HG03064 (cell line): ENCODE measurements around the gene SLC24A3.

Experiments used
- ATAC-seq: cut with Tn5 transposase; IDR thresholded peaks from one replicate; pipeline ENCODE4 v1.9.1; 2021; ENCODE audit warnings: low read depth; ENCODE audit not compliant: unreplicated experiment

The SLC24A3 gene

DNA sequence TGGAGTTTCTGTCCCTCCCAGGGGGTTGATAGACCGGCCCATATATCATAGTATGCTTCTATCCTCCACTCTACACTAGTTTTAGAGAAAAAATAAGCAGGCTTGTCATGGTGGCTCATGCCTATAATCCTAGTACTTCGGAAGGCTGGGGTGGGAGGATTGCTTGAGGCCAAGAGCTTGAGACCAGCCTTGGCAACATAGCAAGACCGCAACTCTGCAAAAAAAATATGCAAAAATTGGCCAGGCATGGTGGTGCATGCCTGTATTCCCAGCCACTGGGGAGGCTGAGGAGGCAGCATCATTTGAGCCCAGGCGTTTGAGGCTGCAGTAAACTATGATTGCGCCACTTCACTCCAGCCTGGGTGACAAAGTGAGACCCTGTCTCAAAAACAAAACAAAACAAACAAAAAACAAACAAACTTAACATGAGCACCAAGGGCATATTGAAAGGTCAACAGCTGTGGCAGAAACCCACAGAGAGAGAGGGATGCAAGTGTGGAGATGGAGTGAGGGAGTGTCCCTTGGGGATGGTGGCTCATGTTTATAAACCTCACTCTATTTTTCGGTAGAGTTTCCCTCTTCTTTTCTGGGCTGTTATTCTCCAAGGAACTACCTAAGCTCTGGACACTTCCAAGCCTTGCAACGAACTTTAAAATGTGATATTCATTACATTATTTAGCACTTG is 24.1 kb downstream of the SLC24A3 start:
- ATAC-seq: no peak

DNA sequence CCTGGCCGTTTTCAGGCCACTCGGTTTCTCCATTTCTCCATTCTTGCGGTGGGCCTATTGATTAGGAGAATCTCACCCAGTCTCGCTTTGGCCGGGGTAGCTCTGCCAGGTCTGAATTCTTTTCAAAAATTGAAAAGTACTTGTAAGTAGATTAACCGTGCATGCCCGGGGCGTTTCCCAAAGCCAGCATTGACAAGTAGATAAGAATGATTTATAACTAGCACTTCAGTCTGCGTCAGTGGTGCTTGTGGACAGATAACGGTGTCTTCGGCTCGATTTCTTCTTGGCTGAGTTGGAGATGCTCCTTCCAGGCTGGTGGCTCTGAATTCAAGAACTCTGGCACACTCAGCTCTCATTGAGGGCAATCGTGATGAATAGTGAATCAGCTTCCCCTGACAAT is 29.0 kb downstream of the SLC24A3 start:
- no peak for ATAC-seq

DNA sequence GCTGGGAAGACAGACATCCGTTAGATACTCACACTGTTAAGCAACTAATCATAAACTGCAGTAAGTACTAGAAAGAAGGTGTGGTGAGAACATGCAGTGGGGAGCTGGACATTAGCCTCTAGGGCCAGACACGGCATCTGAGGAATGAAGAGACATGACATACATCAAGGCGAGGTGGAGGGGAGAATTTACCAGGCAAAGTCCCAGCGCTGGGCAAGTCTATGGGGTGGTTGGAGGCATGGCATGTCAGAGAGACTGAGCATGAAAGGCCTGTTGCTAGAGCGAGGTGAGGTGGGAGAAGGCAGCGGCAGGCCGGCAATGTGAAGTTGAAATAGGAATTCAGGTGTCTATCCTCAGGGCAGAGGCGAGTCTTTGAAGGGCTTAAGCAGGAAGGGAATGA is 31.8 kb downstream of the SLC24A3 start:
- no peak for ATAC-seq

DNA sequence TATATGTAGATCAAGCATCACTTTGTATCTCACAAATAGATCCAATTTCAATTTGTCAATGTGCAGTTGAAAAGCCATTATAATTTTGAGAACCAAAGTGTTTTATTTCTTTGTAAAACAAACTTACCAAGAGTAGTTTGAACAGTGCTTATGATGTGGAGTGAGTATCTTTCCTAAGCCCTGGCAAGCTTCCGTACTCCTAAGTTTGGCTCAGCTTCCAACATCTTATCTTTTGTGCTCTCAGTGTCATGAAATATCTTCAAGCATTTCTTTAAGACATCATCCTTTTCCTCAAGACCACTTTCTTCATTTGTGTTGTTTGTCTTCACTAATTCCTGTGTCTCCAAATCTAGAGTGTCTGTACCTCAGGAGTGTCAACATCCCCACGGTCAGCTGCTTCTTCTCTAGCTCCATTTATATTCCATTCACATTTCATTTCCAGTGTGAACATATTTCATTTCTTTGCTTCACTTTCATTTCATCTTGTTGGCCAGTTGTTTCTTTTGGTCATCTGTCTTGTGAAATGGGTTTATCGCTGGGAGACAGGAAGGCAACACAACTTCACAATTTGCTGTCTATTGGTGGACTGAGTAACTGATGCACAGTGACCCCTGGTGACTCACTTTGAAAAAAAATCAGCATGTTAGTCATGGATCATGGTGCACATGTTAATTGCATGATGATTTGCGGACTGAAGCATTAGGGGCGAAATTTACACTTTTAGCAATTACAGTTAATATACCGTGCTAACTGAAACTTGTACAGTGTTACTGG is 36.9 kb downstream of the SLC24A3 start:
- no peak for ATAC-seq

DNA sequence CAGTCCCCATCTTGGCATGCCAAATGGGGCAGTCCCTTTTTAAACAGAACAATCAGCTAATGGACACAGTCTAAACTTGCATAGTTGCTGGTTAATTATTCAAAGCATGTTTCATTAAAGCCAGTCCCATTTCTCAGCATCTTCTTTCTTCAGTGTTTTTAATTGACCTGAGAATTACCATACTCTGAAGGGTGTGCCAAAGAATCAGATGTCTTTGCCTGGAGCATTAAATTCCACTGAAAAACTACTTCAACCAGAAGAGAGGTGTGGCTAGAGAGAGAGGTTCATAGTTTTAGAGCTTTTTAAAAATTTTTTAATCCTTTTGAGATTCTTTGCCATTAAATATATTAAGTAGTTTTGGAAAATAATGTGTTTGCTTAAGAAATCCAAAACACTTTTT is 37.9 kb downstream of the SLC24A3 start:
- no peak for ATAC-seq

DNA sequence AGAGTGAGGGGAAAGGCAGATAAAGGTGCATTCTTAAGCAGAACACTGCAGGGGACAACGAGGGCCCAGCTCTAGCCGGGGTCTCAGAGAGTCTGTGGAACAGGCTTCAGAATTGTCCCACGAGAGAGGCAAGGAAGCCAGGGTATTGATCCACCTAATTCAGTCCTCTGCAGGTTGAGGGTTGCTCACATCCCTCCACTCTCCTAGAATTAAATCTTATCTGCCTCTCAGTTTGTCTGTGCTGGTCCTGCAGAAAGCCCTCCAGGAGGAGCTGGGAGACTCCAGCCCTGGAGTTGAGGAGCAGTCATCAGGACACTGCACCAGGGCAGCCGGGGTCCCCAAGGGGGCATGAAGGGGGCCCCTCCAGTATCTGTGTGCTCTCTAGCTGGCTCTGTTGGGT is 39.1 kb downstream of the SLC24A3 start:
- ATAC-seq: no peak

DNA sequence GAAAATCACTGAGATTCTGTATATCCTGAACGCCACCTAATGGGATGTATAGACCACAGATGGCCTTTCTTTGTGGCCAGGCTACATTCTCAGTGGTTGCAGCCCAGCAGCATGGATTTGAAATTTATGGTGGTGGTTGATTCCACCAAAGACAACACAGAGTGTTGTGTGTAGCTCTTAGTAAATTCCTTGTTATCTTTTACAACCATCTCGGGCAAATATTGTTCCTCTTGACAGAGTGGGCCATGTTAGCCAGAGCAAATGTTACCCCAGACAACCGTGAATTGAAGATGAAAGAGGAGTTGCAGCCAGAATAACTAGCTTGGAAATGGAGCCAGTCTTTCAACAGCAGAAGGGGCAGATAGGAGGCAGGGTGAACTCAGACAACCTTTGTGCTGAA is 39.5 kb downstream of the SLC24A3 start:
- no peak for ATAC-seq

DNA sequence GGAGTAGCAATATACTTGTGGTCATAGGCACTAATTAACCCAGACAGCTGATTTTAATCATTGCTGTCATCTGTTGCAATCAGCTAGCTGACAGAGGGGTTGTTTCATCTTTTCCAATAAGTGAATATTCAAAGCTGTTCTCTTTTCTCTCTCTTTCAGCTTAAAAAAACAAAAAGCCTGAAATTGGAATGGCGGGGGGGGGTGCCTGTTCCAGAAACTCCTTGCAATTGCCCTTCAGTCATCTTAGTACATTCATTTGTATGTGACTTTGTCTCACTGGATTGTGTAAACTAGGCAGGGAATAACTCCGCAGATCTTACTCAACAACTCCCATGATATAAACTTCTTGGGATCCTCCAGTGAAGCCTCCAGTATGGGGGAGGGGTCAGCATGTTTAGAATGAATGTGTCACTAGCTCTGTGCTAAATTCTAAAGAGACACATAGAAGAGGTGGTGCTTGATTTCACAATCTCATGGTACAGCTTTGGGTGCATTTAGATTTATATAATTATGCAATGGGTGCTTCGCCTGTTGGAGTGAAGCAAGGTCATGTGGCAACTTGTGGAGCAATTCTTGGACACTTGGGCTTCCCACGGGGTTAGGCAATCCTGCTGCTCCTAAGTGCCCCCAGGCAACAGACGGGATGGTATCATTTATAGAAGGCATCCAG is 40.1 kb downstream of the SLC24A3 start:
- no peak for ATAC-seq

DNA sequence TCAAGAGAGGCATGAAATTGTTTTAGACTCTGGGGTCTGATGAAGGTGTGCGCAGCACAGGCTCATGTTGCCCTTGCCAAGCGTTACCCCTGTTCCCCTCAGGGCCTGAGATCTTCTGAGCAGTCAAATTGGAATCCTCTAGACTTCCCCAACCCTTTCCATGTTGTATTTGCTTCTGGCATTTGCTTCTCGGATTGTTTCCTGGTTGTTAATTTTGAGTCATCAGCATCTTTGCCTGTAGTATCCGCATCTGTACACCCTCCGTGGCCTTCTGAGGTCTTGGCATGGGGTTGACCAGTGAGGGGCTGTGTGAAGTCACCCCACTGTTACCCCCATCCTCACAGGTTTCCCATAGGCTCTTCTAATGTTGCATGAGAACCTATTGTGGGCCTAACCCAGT is 40.9 kb downstream of the SLC24A3 start:
- no peak for ATAC-seq

DNA sequence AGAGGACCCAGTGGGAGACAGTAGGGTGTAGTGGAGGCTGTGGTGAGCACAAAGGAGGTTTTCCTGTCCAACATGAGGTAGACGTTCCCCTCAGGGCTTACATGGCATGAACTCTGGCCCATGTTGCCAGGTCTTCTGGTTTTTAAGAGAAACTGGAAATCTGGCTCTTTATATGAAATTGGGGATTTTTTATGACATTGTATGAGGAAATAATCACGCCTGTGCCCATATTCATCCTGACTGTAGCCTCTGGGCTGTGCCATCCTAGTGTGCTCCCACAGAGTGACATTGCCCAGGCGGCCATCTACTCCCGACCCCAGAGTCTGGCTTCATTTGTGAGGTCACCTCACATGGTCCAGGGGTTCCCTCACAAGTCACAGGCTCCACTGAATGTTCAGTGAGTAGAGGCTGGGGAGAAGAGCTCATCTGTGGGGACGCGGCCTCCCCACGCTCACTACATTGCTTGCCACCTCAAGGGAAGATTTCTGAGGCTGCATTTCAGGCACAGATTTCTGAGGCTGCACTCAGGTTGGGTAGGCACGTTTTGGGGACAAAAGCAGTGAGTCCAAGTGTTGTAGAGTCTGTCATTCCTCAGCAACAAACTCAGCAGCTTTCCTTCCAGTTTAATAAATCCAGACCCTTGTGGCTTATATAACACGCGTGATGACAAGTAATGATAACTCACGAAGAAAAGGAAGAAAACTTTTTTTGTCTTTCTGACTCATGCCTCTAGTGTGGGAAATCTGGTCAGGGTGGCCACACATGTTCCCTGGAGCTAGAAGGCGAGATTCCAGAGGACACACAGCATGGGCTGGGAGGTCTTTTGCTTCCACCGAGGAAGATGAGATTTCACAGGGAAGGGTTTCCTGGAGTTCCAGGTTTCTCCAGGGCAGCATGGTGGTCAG is 41.7 kb downstream of the SLC24A3 start:
- no peak for ATAC-seq

DNA sequence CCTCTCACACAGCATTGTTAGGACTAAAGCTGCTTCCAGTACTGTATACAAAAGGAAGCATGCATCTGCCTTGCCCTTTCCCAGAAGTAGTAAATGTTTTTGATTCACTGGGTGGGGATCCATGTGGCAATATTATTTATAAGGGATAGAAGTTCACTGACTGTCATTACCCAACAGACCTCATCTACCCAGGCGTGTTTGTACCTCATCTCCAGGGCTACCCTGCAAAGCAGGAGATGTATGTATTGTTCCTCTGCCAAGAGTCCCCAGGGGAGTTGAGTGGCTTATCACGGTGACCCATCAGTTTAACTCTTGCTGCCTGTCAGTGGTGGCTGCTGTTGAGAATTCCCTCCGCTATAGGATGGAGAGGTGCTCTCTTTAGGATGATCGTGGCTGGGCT is 42.5 kb downstream of the SLC24A3 start:
- no peak for ATAC-seq

DNA sequence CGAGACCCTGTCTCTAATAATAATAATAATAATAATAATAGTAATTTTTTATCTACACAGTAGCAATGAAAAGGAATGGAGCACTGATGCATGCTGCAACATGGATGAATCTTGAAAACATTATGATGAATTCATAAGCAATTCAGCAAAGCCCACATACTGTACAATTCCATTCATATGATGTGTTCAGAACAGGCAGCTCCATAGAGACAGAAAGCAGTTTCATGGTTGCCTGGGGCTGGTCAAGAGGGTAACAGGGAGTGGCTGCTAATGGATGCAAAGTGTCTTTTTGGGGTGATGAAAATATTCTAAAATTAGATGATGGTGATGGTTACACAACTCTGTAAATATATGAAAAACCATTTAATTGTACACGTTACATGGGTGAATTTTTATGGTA is 43.6 kb downstream of the SLC24A3 start:
- no peak for ATAC-seq

DNA sequence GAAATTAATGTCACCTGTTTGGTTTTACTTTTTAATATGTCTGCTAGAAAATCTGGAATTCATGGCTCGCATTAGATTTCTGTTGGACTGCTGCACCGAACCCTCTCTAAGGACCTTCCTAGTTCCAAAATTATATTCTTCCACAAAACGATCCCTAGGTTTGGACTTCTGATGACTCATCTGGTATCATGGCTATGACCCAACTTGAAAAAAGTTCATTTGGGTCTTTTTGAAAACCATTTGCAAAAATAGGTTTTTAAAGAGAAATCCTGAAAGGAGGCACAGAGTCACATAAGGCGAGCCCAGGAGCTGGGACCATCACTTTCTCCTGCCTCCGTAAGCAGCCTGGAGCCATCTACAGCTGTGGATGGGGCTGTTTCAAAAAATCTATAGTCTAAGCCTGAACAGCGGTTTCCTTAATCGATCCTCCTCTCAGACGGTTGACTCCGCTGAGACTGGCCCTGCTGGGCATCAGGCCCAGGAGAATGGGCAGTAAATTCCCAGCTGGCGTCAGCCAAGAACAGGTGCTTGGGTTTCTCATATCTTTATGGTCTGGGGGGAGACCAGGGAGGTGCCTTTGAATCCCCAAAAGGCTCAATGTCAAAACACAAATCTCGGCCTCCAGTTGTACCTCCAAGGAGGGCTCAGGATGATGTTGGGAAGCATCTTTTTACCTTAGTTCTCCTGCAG is 44.6 kb downstream of the SLC24A3 start:
- no peak for ATAC-seq

DNA sequence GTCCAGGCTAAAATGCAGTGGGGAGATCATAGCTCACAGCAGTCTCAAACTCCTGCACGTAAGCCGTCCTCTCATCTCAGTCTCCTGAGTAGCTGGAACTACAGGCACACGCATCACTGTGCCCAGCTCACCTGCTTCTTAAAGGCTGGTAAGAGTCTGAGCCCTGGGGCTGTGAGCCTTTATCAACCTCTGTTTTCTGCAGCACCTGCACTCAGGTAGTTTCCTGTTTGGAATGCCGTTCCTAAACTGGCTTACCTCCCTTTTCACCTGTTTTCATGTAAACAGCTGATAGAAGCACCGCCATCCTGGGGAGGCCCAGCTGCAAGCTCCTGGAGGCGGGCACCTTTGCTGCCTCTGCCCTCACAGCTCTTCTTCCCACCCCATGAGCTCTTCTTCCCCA is 45.4 kb downstream of the SLC24A3 start:
- ATAC-seq: no peak

DNA sequence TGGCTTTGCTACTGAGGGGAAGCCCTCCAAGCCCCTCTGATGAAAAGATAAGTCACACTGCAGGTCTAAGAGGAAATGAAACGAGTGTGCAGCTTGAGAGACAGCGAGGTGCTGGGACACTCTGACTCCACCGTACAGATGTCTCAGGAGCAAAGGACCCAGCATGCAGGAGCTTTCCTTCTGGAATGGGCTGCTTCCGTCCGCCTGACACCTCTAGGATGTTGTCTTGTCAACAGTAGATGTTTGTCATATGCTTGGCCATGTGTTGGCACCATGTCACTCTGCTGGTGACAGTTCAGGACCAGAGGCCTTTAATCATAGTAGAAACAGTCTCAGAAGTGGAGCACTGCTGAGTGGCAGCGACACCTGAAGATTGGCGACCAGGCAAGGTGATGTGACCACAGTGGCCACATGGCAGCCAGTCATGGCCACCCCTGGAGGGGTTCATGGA is 46.7 kb downstream of the SLC24A3 start:
- ATAC-seq: no peak

DNA sequence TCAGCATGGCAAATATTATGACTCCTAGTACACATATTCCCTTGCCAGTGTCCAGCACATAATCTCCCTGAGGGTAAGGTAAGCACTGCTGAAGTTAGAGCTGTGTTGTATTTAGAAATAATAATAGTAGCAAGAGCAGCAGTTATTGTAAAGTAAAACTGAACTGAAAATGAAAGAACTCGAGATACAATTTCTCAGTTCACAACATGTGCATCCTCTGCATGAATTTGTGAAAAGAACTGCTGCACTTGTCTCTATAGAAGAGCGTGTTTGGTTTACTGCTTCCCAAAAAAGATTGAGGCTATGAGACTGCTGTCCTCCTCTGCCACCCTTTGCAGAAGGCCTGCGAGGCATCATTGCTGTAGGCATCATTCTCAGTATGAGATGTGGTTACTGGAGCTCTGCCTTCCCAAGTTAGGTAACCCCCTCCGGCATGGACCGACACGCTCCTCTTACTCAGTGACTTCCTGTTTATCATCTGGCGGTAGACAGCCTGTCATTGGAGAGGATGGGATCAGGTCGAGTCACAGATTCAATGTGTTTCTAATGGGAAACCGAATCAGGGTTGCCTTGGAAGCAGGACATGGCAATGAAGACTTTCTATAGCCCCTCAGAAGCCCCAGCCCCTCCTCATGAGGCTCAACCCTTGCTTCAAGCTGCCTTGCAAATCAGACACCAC is 48.1 kb downstream of the SLC24A3 start:
- no peak for ATAC-seq

DNA sequence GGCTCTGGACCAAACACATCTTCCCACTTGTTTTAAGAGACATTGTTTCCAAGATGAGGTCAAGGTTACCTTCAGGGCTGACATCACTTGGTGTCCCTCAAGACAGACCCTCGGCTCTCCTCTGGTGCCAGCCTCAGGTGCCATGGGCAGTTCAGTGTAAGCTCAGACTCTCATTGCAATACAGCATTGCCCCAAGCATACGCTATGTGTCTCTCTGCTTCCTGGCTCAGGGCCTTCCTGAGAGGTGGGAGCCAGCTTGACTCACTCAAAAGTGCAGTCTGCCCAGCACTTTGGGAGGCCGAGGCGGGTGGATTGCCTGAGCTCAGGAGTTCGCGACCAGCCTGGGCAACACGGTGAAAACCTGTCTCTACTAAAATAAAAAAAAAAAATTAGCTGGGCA is 51.7 kb downstream of the SLC24A3 start:
- no peak for ATAC-seq

DNA sequence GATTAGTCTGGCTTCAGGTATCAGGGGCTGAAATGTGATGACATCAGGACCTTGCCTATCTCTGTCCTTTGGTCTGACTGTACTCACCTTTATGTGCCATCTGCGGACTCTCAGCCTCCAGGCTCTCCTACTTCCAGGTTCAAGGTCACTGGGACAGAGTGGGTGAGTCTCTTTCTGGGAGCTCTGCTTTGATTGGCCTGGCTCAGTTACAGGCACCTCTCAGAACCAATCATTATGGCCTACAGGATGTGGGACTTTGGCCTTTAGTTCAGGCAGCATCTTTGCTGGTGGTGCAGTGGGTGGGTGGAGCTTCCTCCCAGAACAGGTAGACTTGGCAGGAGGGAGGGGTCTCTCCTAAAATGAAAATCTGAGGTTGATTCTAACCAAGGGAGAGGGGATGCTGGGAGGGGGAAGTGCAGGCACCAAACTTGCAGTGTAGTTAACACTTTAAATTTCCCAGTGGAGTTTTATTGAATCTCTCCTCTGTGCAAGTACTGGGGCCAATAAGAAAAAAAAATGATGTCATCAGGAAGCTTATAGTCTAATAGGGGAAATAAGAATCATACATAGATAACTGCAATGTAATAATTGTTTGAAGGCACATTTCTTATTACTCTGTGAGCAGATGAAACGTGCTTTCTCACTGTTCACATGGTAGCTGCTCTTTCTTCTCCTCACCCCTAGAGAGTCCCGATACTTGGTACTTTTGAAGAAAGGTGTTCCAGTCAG is 53.4 kb downstream of the SLC24A3 start:
- no peak for ATAC-seq

DNA sequence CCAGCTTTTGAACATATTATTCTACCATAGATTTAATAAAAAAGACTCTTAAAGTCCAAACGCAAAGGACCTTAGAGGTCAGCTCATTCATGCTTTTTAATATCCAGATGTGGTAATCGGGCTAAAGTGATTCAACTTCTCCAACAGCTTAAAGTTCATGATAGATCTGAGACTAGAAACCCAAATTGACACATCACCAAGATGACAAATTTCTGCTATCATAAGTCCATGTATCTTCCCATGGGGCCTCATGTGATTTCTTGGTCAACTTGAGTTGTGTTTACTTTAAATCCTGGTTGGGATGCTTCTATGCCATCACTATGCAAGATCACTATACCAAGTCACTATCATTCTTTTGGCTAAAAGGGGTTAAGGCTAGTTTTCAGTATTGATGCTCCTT is 56.0 kb downstream of the SLC24A3 start:
- no peak for ATAC-seq
